HepG2 (cell line): ENCODE results near the gene SLC23A2. TPM values are rescaled to one million over a fixed set of nuclear protein-coding genes. Genes with fewer than 3 reads are reported as not detected.
A peak's percentile ranks its signal among the peaks of the same experiment; 100 is the strongest.

Source experiments
- ATAC-seq: fragments of 200-7000 bp; cut with Tn5 transposase; 3 replicates; pipeline ENCODE4 v1.9.1; 2020; ENCODE audit warnings: mild to moderate bottlenecking, moderate library complexity
- BruUV-seq: library from RNA; stranded (reverse); fragments of 400-500 nt; replicated peaks from 2 replicates; lab custom pipeline; 2021; lab: Mats Ljungman, UMichigan
- CTCF ChIA-PET: fragments of 300-600 bp; formaldehyde crosslinking; extraction: SDS; loops from one replicate; lab custom pipeline; 2021; ENCODE audit warnings: low total read pairs, inconsistent platforms, low intra/inter-chr PET ratio; lab: Yijun Ruan, JAX
- POLR2A ChIA-PET: fragments of 350-600 bp; sonication (Branson Sonifier 250); formaldehyde crosslinking; loops from one replicate; lab custom pipeline; 2020; ENCODE audit warnings: antibody characterized with exemption, inconsistent platforms; lab: Yijun Ruan, JAX
- DNase-seq: peaks from one replicate; pipeline ENCODE4 v3.0.0-alpha.2; 2015; ENCODE audit warnings: low spot score
- FAIRE-seq: peaks from 3 replicates; lab custom pipeline; 2011; peaks lifted over from hg19 to GRCh38; lab: Jason Lieb, UNC
- H2AFZ ChIP-seq: one replicate; pipeline ENCODE4 v1.6.1; 2011; ENCODE audit warnings: low read length, inconsistent platforms
- H3K27ac ChIP-seq: fragments of 300-600 bp; 3 replicates; pipeline ENCODE4 v1.8.0; 2011; ENCODE audit warnings: mixed run types, mild to moderate bottlenecking, mixed read lengths, low read length, inconsistent platforms; ENCODE audit not compliant: insufficient read depth; ENCODE audit errors: extremely low read length
- H3K27me3 ChIP-seq, 2 experiments: fragments of 200-600 bp in 1 of 2; 2 replicates in 1 of 2; 3 replicates in 1 of 2; pipeline versions ENCODE4 v1.6.0 to v1.8.0; 2011; ENCODE audit warnings: low read length in 2 of 2, mild to moderate bottlenecking in 2 of 2, moderate library complexity in 2 of 2, inconsistent platforms in 1 of 2; ENCODE audit not compliant: insufficient read depth in 2 of 2, control insufficient read depth in 1 of 2
- H3K36me3 ChIP-seq, 2 experiments: fragments of 200-600 bp in 1 of 2; replicated peaks in 1 of 2; 2 replicates in 1 of 2; 3 replicates in 1 of 2; pipeline versions ENCODE4 v1.5.1 to v1.8.0; 2011; ENCODE audit warnings: low read length in 2 of 2, inconsistent platforms in 1 of 2; ENCODE audit not compliant: insufficient read depth in 2 of 2, control insufficient read depth in 1 of 2
- H3K4me1 ChIP-seq: 2 replicates; pipeline ENCODE4 v1.5.1; 2012; ENCODE audit warnings: low read length, inconsistent platforms; ENCODE audit not compliant: insufficient read depth
- H3K4me2 ChIP-seq: 2 replicates; pipeline ENCODE4 v1.6.0; 2011; ENCODE audit warnings: low read depth, low read length, inconsistent platforms
- H3K4me3 ChIP-seq, 3 experiments: fragments of 200-600 bp in 1 of 3; sonication (generic), shearing (Covaris generic) in 1 of 3; replicated peaks in 1 of 3; 2 replicates each; pipeline ENCODE4 v1.5.1; 2011 to 2016; ENCODE audit warnings: low read length in 3 of 3, inconsistent platforms in 2 of 3, low read depth in 2 of 3, mild to moderate bottlenecking in 2 of 3, control low read depth in 1 of 3, mixed read lengths in 1 of 3; ENCODE audit not compliant: insufficient read depth in 1 of 3
- H3K79me2 ChIP-seq: one replicate; pipeline ENCODE4 v1.6.1; 2011; ENCODE audit warnings: low read length, inconsistent platforms; ENCODE audit not compliant: insufficient read depth
- H3K9ac ChIP-seq: 2 replicates; pipeline ENCODE4 v1.6.0; 2011; ENCODE audit warnings: mild to moderate bottlenecking, low read depth, low read length, inconsistent platforms; ENCODE audit not compliant: insufficient read depth
- H3K9me3 ChIP-seq: 2 replicates; pipeline ENCODE4 v1.5.1; 2012; ENCODE audit warnings: mild to moderate bottlenecking, low read length
- H4K20me1 ChIP-seq: 2 replicates; pipeline ENCODE4 v1.6.0; 2011; ENCODE audit warnings: inconsistent platforms, mild to moderate bottlenecking, low read length, moderate library complexity; ENCODE audit not compliant: insufficient read depth
- MTF2 ChIP-seq: sonication (generic); formaldehyde crosslinking; IDR thresholded peaks from 2 replicates; pipeline ENCODE4 v1.5.0; 2020; ENCODE audit warnings: missing genetic modification reagents, borderline replicate concordance
- RBAK ChIP-seq: sonication (generic); formaldehyde crosslinking; IDR thresholded peaks from 2 replicates; pipeline ENCODE4 v1.5.1; 2020; ENCODE audit warnings: mild to moderate bottlenecking, missing genetic modification reagents
- SP1 ChIP-seq, 2 experiments: fragments of 450-650 bp in 1 of 2; sonication (generic) in 1 of 2; formaldehyde crosslinking in 1 of 2; IDR thresholded peaks; 2 replicates each; pipeline versions ENCODE4 v1.4.0 to v1.6.1; 2016 to 2020; ENCODE audit warnings: missing genetic modification reagents in 1 of 2
- SRSF1 ChIP-seq: fragments of 200-400 bp; formaldehyde crosslinking; optimal IDR thresholded peaks from 2 replicates; pipeline ENCODE3; 2017; ENCODE audit warnings: mild to moderate bottlenecking, low read depth, low read length, moderate library complexity
- ZFP1 ChIP-seq: IDR thresholded peaks from 2 replicates; pipeline ENCODE4 v1.6.1; 2016
- WGBS: methylation state at CpG from one replicate; pipeline ENCODE4 v1.1.6; 2017; ENCODE audit warnings: low lambda C conversion rate; 5-methylcytosine and 5-hydroxymethylcytosine counted together
- in situ Hi-C: cut with HindIII; loops from 2 replicates; pipeline ENCODE4 v1.10.0; 2017; ENCODE audit warnings: low pct_unique_long_range_greater_than_20kb; ENCODE audit not compliant: extremely low pct_ligation_motif_present
- intact Hi-C: fragments of 100-400 bp; cut with micrococcal nuclease; formaldehyde crosslinking; loops from one replicate; pipeline ENCODE4 v1.10.0; 2022; ENCODE audit not compliant: unreplicated experiment
- polyA plus RNA-seq, 8 experiments: library from polyadenylated mRNA; depleted of rRNA in 3 of 8; stranded (reverse) in 7 of 8; unstranded in 1 of 8; fragments of >200 nt; fragmentation: Illumina TruSeq in 4 of 8; extraction: Trizol in 4 of 8; gene quantifications; 2 replicates each; pipeline versions ENCODE4 v1.2.1 to v1.2.3, GENCODE V29; 2011 to 2016; ENCODE audit warnings: low read depth in 4 of 8, missing spikeins in 1 of 8, mixed read lengths in 1 of 8; ENCODE audit not compliant: insufficient read depth in 1 of 8
- total RNA-seq, 5 experiments: library from RNA; depleted of rRNA; stranded (reverse); fragments of >200 nt; fragmentation: Illumina TruSeq; extraction: Trizol; gene quantifications; 2 replicates each; pipeline ENCODE4 v1.2.3, GENCODE V29; 2016; ENCODE audit warnings: low read depth in 1 of 5
- TF ChIP-seq, protein P1 (sequence below): sonication (generic); formaldehyde crosslinking; IDR thresholded peaks from 2 replicates; pipeline ENCODE4 v1.9.0; 2022; ENCODE audit warnings: low read depth, missing genetic modification reagents
- TF ChIP-seq, protein P2 (sequence below): sonication (generic); formaldehyde crosslinking; IDR thresholded peaks from 2 replicates; pipeline ENCODE4 v1.5.0; 2020; ENCODE audit warnings: missing genetic modification reagents, mild to moderate bottlenecking, borderline replicate concordance
- TF ChIP-seq, protein P3 (sequence below): IDR thresholded peaks from 2 replicates; pipeline ENCODE4 v1.6.1; 2016; ENCODE audit warnings: missing genetic modification reagents, missing compliant biosample characterization
- TF ChIP-seq, protein P4 (sequence below): sonication (generic); formaldehyde crosslinking; IDR thresholded peaks from 2 replicates; pipeline ENCODE4 v1.4.0; 2020; ENCODE audit warnings: missing genetic modification reagents, borderline replicate concordance

Gene SLC23A2
- total and polyA plus RNA-seq, 2 of the 13 experiments (the other 11 are each of a cell fraction or from before 2014, with no cell fraction given): 42.2 to 51.2 TPM

DNA sequence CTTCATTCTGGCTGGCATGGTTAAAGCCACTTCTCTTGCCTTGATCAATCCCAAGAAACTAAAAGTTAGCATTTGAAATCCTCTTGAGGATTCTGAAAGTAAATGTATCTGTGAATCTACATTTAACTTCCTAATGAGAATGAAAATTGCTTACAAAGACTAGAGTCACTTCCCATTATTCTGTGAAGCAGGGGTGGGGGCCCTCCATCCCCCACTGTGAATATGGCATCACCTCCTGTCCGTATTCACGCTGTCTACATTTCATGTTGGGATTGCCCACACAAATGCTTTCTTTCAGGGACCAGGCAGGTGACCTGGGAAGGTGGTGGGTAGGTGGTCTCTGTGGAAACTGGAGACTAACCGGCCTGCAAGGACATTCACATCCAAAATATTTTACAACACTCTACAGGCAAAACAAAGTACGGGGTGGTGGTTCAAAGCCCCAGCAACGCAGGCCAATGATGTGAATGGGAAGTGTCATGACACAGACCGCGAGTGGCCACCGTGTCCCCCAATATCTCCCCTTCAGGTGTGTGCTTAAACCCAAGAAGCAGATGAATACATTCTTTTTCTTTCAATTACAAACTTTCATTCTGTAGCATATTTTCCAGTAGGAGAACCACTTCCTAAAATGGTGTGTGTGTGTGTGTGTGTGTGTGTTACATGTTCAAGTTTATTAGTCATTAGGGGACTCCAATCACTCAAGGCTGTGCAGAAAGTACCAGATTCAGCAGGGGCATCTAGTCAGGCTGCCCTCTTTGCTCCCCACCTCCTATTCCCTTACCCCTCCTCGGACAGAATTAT lies 147.4 kb downstream of the SLC23A2 start:
- no peak overlapping the region for H3K4me3 ChIP-seq
- H3K9me3 ChIP-seq: no peaks in the 10 kb centered on the region
- TF ChIP-seq, protein P1, sequence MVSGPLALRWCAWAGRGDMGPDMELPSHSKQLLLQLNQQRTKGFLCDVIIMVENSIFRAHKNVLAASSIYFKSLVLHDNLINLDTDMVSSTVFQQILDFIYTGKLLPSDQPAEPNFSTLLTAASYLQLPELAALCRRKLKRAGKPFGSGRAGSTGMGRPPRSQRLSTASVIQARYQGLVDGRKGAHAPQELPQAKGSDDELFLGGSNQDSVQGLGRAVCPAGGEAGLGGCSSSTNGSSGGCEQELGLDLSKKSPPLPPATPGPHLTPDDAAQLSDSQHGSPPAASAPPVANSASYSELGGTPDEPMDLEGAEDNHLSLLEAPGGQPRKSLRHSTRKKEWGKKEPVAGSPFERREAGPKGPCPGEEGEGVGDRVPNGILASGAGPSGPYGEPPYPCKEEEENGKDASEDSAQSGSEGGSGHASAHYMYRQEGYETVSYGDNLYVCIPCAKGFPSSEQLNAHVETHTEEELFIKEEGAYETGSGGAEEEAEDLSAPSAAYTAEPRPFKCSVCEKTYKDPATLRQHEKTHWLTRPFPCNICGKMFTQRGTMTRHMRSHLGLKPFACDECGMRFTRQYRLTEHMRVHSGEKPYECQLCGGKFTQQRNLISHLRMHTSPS: no peak
- TF ChIP-seq ZFP1 (CRISPR knock-in tag): no peak
- TF ChIP-seq, protein P2, sequence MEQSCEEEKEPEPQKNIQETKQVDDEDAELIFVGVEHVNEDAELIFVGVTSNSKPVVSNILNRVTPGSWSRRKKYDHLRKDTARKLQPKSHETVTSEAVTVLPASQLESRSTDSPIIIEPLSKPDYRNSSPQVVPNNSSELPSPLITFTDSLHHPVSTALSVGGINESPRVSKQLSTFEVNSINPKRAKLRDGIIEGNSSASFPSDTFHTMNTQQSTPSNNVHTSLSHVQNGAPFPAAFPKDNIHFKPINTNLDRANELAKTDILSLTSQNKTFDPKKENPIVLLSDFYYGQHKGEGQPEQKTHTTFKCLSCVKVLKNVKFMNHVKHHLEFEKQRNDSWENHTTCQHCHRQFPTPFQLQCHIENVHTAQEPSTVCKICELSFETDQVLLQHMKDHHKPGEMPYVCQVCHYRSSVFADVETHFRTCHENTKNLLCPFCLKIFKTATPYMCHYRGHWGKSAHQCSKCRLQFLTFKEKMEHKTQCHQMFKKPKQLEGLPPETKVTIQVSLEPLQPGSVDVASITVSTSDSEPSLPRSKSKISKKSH (CRISPR knock-in tag): no peak
- TF ChIP-seq, protein P3, sequence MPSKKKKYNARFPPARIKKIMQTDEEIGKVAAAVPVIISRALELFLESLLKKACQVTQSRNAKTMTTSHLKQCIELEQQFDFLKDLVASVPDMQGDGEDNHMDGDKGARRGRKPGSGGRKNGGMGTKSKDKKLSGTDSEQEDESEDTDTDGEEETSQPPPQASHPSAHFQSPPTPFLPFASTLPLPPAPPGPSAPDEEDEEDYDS: no peak
- no peak for TF ChIP-seq SRSF1
- TF ChIP-seq, protein P4, sequence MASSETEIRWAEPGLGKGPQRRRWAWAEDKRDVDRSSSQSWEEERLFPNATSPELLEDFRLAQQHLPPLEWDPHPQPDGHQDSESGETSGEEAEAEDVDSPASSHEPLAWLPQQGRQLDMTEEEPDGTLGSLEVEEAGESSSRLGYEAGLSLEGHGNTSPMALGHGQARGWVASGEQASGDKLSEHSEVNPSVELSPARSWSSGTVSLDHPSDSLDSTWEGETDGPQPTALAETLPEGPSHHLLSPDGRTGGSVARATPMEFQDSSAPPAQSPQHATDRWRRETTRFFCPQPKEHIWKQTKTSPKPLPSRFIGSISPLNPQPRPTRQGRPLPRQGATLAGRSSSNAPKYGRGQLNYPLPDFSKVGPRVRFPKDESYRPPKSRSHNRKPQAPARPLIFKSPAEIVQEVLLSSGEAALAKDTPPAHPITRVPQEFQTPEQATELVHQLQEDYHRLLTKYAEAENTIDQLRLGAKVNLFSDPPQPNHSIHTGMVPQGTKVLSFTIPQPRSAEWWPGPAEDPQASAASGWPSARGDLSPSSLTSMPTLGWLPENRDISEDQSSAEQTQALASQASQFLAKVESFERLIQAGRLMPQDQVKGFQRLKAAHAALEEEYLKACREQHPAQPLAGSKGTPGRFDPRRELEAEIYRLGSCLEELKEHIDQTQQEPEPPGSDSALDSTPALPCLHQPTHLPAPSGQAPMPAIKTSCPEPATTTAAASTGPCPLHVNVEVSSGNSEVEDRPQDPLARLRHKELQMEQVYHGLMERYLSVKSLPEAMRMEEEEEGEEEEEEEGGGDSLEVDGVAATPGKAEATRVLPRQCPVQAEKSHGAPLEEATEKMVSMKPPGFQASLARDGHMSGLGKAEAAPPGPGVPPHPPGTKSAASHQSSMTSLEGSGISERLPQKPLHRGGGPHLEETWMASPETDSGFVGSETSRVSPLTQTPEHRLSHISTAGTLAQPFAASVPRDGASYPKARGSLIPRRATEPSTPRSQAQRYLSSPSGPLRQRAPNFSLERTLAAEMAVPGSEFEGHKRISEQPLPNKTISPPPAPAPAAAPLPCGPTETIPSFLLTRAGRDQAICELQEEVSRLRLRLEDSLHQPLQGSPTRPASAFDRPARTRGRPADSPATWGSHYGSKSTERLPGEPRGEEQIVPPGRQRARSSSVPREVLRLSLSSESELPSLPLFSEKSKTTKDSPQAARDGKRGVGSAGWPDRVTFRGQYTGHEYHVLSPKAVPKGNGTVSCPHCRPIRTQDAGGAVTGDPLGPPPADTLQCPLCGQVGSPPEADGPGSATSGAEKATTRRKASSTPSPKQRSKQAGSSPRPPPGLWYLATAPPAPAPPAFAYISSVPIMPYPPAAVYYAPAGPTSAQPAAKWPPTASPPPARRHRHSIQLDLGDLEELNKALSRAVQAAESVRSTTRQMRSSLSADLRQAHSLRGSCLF: no peak
- no peak for TF ChIP-seq MTF2 (CRISPR knock-in tag)
- no peak for TF ChIP-seq SP1 (IDR thresholded peaks at IDR 0.05)
- no peak for TF ChIP-seq SP1 (CRISPR knock-in tag; IDR thresholded peaks at IDR 0.05)
- no peak for TF ChIP-seq RBAK (CRISPR knock-in tag)
- intact Hi-C loops (no loop called here), in situ Hi-C loops (no loop called here)
- no peaks in the 10 kb centered on the region for H3K27me3 ChIP-seq
- TSS peak; percentile 12 for BruUV-seq
- H4K20me1 ChIP-seq: no peaks in the 10 kb centered on the region
- no peak overlapping the region for H2AFZ ChIP-seq
- H3K4me1 ChIP-seq: no peaks in the 10 kb centered on the region
- POLR2A ChIA-PET: no interaction called here
- peaks cover 42 to 64% of the 10 kb centered on the region in 2 experiments for H3K36me3 ChIP-seq
- FAIRE-seq: no peak
- CTCF ChIA-PET: no interaction called here
- DNase-seq: no peak
- no peak overlapping the region for H3K9ac ChIP-seq
- no peak for ATAC-seq
- H3K27ac ChIP-seq: no peak overlapping the region
- 97% methylated on average over 9 of the region's 9 CpGs for WGBS
- no peaks in the 10 kb centered on the region for H3K79me2 ChIP-seq
- H3K4me2 ChIP-seq: no peak overlapping the region
